Measurements from ENCODE around the gene GABARAP. TPM values are rescaled to one million over a fixed set of nuclear protein-coding genes. Genes with fewer than 3 reads are reported as not detected.

GABARAP gene
- total and polyA plus RNA-seq, 2 of the 13 experiments (the other 11 are each of a cell fraction or from before 2014, with no cell fraction given), result 161 to 310 TPM

DNA sequence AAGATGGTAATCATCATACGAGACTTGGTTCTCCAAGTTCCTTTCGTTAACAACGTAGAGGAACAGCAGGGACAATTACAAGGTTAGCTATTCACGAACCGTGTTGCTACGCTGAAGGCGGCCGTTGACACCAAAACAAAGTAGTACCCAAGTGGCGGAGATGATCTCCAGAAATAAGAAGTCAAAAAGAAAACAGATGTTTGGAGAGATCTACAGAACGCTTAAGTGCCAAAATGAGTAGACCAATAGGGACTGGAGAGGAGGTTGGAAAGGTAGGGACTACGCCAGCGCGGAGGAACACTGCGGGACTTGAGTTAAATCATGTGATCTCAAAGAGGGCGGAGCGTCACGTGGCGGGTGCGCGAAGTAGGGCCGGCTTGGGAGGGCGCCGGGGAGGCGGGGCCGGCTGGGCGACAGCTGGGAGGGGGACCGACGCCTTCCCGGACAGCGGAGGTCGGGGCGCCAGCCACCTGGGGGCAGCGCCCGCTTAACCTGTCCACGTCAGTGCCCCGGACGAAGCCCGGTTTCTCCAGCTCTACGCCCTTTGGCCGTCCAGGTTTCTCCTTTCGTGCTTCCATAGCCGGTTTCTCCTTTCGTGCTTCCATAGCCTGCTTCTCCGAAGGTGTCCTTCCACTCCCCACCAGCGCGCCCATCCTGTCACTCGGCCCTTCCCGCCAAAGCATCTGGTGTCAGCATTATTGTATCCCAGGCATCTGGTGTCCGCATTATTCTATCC, 636 bp upstream of the GABARAP start (continued):
- peak; percentile 65 for TF ChIP-seq TSC22D2 (CRISPR knock-in tag; IDR thresholded peaks at IDR 0.05; ENCODE audit: borderline replicate concordance)
- TF ChIP-seq ZNF556 (CRISPR knock-in tag; IDR thresholded peaks at IDR 0.05; ENCODE audit: borderline replicate concordance), result peak; percentile 44
- TF ChIP-seq, protein P1, sequence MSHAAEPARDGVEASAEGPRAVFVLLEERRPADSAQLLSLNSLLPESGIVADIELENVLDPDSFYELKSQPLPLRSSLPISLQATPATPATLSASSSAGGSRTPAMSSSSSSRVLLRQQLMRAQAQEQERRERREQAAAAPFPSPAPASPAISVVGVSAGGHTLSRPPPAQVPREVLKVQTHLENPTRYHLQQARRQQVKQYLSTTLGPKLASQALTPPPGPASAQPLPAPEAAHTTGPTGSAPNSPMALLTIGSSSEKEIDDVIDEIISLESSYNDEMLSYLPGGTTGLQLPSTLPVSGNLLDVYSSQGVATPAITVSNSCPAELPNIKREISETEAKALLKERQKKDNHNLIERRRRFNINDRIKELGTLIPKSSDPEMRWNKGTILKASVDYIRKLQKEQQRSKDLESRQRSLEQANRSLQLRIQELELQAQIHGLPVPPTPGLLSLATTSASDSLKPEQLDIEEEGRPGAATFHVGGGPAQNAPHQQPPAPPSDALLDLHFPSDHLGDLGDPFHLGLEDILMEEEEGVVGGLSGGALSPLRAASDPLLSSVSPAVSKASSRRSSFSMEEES (CRISPR knock-in tag; IDR thresholded peaks at IDR 0.05), result peak; percentile 100
- TF ChIP-seq RERE (CRISPR knock-in tag; IDR thresholded peaks at IDR 0.05; ENCODE audit: low read depth), result 0 out of 2 replicates have a peak, but pooled peaks have one; percentile 48
- TF ChIP-seq, protein P2, sequence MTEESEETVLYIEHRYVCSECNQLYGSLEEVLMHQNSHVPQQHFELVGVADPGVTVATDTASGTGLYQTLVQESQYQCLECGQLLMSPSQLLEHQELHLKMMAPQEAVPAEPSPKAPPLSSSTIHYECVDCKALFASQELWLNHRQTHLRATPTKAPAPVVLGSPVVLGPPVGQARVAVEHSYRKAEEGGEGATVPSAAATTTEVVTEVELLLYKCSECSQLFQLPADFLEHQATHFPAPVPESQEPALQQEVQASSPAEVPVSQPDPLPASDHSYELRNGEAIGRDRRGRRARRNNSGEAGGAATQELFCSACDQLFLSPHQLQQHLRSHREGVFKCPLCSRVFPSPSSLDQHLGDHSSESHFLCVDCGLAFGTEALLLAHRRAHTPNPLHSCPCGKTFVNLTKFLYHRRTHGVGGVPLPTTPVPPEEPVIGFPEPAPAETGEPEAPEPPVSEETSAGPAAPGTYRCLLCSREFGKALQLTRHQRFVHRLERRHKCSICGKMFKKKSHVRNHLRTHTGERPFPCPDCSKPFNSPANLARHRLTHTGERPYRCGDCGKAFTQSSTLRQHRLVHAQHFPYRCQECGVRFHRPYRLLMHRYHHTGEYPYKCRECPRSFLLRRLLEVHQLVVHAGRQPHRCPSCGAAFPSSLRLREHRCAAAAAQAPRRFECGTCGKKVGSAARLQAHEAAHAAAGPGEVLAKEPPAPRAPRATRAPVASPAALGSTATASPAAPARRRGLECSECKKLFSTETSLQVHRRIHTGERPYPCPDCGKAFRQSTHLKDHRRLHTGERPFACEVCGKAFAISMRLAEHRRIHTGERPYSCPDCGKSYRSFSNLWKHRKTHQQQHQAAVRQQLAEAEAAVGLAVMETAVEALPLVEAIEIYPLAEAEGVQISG (CRISPR knock-in tag; IDR thresholded peaks at IDR 0.05), result peak; percentile 80
- TF ChIP-seq ZFP36L2 (CRISPR knock-in tag; IDR thresholded peaks at IDR 0.05), result no peak
- TF ChIP-seq, protein P3, sequence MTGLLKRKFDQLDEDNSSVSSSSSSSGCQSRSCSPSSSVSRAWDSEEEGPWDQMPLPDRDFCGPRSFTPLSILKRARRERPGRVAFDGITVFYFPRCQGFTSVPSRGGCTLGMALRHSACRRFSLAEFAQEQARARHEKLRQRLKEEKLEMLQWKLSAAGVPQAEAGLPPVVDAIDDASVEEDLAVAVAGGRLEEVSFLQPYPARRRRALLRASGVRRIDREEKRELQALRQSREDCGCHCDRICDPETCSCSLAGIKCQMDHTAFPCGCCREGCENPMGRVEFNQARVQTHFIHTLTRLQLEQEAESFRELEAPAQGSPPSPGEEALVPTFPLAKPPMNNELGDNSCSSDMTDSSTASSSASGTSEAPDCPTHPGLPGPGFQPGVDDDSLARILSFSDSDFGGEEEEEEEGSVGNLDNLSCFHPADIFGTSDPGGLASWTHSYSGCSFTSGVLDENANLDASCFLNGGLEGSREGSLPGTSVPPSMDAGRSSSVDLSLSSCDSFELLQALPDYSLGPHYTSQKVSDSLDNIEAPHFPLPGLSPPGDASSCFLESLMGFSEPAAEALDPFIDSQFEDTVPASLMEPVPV (CRISPR knock-in tag; IDR thresholded peaks at IDR 0.05), result peak; percentile 28; the same call in 1 of the 2 replicates
- peak; percentile 92 for TF ChIP-seq BHLHE40 (IDR thresholded peaks at IDR 0.05; ENCODE audit: low read length)
- no peak for TF ChIP-seq ZNF570 (CRISPR knock-in tag; IDR thresholded peaks at IDR 0.05; ENCODE audit: borderline replicate concordance)
- TF ChIP-seq AKAP8 (CRISPR knock-in tag; IDR thresholded peaks at IDR 0.05), result peak; percentile 78
- TF ChIP-seq, protein P4, sequence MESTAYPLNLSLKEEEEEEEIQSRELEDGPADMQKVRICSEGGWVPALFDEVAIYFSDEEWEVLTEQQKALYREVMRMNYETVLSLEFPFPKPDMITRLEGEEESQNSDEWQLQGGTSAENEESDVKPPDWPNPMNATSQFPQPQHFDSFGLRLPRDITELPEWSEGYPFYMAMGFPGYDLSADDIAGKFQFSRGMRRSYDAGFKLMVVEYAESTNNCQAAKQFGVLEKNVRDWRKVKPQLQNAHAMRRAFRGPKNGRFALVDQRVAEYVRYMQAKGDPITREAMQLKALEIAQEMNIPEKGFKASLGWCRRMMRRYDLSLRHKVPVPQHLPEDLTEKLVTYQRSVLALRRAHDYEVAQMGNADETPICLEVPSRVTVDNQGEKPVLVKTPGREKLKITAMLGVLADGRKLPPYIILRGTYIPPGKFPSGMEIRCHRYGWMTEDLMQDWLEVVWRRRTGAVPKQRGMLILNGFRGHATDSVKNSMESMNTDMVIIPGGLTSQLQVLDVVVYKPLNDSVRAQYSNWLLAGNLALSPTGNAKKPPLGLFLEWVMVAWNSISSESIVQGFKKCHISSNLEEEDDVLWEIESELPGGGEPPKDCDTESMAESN (CRISPR knock-in tag; conservative IDR thresholded peaks at IDR 0.05), result no peak; the same call in 1 of the 2 replicates
- peak; percentile 79; the same call in 1 of the 2 replicates for TF ChIP-seq ZBTB44 (CRISPR knock-in tag; IDR thresholded peaks at IDR 0.05)
